ENCODE measurements around the gene NIPAL3.
"Not testable (repeated sequence)": the region's sequence is repeated elsewhere in the genome, so short reads cannot be mapped to it uniquely, and the experiment has no call there.

NIPAL3 gene

DNA sequence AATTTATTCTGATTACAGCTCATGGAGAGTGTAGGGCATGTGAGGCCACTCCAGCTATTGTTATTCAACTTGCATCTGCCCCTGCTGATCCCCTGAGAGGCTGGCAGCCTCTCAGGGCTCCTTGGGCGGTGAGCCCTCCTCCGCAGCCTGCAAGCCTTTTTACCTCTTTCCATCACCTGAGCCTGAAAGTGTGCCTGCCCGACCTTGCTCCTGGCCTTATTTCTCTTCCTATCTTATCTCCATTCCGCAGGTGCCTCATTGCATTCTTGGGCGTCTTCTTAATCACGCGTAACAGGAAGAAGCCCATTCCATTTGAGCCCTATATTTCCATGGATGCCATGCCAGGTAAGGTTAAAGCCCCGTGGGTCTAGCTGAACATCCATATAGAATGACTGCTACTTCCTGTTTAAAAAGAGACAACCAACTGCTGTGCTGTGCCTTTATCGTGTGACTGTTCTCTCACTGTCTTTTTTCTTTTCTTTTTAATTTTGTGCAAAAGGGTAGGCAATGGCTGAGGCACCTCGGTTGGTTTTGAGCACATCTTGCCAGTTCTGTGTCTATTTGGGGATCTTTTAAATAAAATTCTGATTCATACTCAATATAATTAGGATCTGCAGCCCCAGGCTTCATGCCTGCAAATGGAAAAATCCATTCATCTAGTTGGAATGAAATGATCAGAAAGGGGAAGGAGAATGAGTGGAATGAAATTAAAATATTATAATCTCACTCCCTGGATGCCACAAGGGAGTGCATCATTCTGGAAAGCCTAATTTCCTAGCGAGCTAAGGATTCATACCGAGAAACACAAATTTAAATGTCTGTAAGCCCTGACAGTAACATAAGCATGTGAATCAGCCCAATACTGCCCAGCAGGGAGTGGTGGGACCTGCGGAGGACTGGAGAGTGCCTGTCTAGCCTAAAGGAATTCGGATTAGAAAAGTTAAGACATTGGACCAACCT, 48.5 kb downstream of the NIPAL3 start:
- no peak for DNase-seq

DNA sequence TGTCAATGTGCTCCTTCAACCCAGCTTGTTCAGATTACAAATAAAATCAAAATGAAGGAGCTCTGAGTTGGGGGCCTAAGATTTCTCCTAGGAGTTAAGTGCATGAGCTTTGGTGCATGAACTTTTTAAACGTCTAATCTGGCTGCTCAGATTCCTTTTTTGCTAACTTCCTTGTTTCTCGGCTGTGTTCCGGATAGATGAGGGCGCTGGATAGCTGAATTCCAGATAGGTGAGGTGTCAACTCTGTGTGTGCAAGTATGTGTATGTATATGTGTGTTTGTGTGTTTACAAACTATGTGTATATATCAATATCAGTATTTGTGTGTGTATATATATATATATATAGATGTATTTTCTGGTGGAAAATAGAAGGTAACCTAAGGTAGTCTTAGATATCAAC, 49.5 kb downstream of the NIPAL3 start:
- DNase-seq: no peak

- DNase-seq: no peak
Measured at GRCh38 chr1:24465638-24466037, 50.0 kb downstream of the NIPAL3 start.

- no peak for DNase-seq
Measured at GRCh38 chr1:24468685-24469316, 53.2 kb downstream of the NIPAL3 start.

DNA sequence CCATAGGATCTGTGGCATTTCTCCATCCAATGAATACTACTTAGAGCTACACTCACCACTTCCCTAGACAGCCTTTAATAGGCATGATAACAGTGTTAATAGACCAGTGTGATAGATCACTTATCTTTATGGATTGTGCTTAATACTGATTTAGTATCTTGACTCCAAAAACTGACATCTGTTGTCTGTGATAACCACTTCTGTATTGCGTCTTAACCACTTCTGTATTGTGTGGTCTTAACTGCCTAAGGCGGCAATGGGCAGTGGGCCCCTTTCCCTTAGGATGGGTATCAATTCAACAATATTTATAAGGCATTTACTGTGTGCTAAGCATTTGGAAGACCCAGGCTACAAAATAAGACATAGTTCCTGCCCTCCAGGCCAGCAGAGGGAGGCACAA, 55.0 kb downstream of the NIPAL3 start:
- DNase-seq: no peak

GRCh38 chr1:24472527-24473251, 57.1 kb downstream of the NIPAL3 start:
- DNase-seq: no peak

DNA sequence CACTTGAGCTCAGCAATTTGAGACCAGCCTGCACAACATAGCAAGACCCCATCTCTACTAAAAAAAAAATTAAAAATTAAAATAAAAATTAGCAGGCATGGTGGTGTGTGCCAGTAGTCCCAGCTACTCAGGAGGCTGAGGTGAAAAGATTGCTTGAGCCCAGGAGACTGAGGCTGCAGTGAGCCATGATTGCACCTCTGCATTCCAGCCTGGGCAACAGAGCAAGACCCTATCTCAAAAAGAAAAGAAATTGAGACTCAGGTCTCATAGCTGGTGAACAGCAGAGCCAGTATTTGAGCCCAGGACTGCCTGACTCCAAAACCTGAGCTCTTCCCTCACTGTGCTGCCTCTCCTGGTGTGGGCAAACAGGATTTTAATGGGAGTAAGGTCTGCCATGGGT, 58.6 kb downstream of the NIPAL3 start:
- DNase-seq: no peak

GRCh38 chr1:24475700-24476099, 60.1 kb downstream of the NIPAL3 start:
- DNase-seq: no peak

- no peak for DNase-seq
Measured at GRCh38 chr1:24476571-24476970, 61.0 kb downstream of the NIPAL3 start.

DNA sequence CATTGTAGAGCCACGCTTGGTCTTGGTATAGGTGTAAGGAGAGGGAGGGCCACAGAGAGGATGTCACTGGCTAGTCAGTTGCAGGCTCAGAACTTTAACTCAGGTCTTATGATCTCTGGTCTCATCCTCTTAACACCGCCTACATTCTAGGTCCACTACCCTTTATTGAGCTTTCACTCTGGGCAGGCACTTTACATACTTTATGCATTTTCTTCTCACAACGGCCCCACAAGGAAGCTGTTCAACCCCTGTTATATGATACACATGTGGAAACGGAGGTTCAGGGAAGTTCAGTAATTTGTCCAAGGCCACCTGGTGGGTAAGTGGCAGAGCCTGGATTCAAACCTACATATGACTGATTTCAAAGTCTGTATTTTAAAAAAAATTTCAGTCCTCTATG, 61.7 kb downstream of the NIPAL3 start:
- no peak for DNase-seq

DNA sequence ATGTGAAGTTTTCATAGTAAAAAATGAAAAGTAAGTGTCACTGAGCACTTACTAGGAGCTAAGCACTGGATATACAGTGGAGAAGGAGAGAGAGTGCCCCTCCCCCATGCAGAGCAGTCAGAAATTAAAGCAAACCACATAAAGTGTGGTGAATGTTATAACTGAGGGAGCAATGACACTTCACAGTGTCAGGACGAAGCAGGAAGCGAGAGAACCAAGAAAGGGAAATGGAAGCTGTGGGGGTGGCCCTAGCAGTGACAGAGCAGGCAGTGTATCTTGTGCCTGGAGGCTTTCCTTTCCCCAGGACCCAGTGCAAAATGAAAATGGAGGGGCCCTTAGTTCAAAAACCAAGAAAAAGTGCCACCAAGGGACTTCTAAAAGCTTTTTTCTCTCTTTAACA, 65.5 kb downstream of the NIPAL3 start:
- DNase-seq: no peak

GRCh38 chr1:24481843-24482610, 66.4 kb downstream of the NIPAL3 start:
- no peak for DNase-seq

GRCh38 chr1:24483441-24483840, 67.8 kb downstream of the NIPAL3 start:
- no peak for DNase-seq

DNA sequence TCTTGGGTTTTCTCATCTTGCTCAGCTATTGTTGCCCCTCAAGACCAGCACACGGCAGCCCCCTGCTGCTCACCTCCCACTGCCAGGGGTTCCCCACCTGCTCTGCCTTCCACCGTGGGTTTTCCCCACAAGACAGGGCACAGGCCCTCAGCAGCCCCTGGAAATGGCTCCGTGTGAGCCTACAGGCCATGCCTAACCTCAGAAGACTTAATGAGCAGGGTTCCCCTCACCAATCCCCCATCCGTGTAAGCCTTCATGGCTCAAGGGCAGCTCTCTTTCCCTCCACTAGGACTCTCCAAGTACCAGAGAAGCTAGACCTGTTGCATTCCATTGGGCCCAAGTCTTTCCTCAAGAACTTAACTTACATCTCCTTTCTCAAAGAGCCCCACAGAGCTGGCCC, 68.6 kb downstream of the NIPAL3 start:
- DNase-seq: no peak

GRCh38 chr1:24486331-24487065, 70.9 kb downstream of the NIPAL3 start:
- DNase-seq: no peak

DNA sequence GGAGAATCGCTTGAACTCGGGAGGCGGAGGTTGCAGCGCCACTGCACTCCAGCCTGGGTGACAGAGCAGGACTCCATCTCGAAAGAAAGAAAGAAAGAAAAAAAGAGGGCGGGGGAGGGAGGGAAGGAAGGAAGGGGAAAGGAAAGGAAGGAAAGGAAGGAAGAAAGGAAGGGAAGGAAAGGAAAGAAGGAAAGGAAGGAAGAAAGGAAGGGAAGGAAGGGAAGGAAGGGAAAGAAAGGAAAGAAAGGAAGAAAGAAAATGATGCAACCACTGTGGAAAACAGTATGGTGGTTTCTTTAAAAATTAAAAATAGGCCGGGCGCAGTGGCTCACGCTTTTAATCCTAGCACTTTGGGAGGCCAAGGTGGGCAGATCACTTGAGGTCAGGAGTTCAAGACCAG, 71.9 kb downstream of the NIPAL3 start:
- no peak for DNase-seq

GRCh38 chr1:24488159-24488558, 72.6 kb downstream of the NIPAL3 start:
- DNase-seq: not testable (repeated sequence)

DNA sequence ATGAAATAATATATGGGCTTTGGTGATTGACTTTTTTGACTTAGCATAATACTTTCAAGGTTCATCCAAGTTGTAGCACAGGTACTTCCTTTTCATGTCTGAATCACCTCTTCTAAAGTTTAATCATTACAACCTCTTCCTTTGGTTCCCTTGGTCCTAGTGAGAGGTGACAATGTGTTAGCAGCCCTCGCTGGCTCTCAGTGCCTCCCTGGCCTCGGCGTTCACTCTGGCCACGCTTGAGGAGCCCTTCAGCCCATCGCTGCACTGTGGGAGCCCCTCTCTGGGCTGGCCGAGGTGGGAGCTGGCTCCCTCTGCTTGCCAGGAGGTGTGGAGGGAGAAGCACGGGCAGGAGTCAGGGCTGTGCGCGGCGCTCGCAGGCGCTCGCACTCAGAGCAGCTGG, 74.1 kb downstream of the NIPAL3 start:
- no peak for DNase-seq

GRCh38 chr1:24490101-24490781, 74.6 kb downstream of the NIPAL3 start:
- no peak for DNase-seq

GRCh38 chr1:24491577-24492360, 76.2 kb downstream of the NIPAL3 start:
- DNase-seq: no peak

DNA sequence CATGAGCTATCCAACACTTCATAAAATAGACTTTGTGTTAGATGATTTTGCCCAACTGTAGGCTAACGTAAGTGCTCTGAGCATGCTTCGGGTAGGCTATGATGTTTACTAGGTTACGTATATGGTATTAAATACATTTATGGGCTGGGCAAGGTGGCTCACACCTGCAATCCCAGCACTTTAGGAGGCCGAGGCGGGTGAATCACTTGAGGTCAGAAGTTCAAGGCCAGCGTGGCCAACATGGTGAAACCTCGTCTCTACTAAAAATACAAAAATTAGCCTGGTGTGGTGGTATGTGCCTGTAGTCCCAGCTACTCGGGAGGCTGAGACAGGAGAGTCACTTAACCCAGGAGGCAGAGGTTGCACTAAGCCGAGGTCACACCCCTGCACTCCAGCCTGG, 77.3 kb downstream of the NIPAL3 start:
- DNase-seq: not testable (repeated sequence)

Data from left hindlimb (tissue), 1 donor.